Omental fat pad (tissue), 4 donors: ENCODE measurements around the gene NCOA1. TPM values are rescaled to one million over a fixed set of nuclear protein-coding genes. Genes with fewer than 3 reads are reported as not detected.
"Not testable (repeated sequence)": the region's sequence is repeated elsewhere in the genome, so short reads cannot be mapped to it uniquely, and the experiment has no call there.

ENCODE experiments used
- ATAC-seq: fragments of 150-250 bp; one replicate; pipeline ENCODE4 v1.9.1; 2016; ENCODE audit warnings: mild to moderate bottlenecking, moderate library complexity; ENCODE audit not compliant: low FRiP score
- DNase-seq: peaks from one replicate; pipeline ENCODE4 v3.0.0-alpha.2; 2019; ENCODE audit warnings: low spot score
- CTCF ChIP-seq, 3 donors: fragments of 450-650 bp; IDR thresholded peaks; one replicate each; pipeline ENCODE4 v1.5.1; 2016 to 2017; ENCODE audit warnings: antibody characterized with exemption in 3 of 3, mild to moderate bottlenecking in 3 of 3, moderate library complexity in 2 of 3
- total RNA-seq, 4 donors: library from RNA; depleted of rRNA; stranded (reverse); fragments of >200 nt; gene quantifications; one replicate each; pipeline ENCODE4 v1.1.0, GENCODE V29; 2016

The NCOA1 gene
- total RNA-seq, 4 donors from 2014 or later: 46.8 to 80.1 (median 50.1) TPM

GRCh38 chr2:24546669-24547068 lies 55.6 kb downstream of the NCOA1 start:
- TF ChIP-seq CTCF (IDR thresholded peaks at IDR 0.05): no peak
- no peak for DNase-seq
- no peak for ATAC-seq

GRCh38 chr2:24548058-24548457 lies 57.0 kb downstream of the NCOA1 start:
- no peak for TF ChIP-seq CTCF (IDR thresholded peaks at IDR 0.05)
- ATAC-seq (no peak), DNase-seq (no peak)

GRCh38 chr2:24550301-24550700 lies 59.2 kb downstream of the NCOA1 start:
- not testable (repeated sequence) for DNase-seq, ATAC-seq

GRCh38 chr2:24551016-24551415 lies 60.0 kb downstream of the NCOA1 start:
- no peak for DNase-seq
- ATAC-seq: no peak
- TF ChIP-seq CTCF (IDR thresholded peaks at IDR 0.05): no peak

GRCh38 chr2:24552836-24553235 lies 61.8 kb downstream of the NCOA1 start:
- ATAC-seq (no peak), DNase-seq (no peak)
- no peak for TF ChIP-seq CTCF (IDR thresholded peaks at IDR 0.05)

GRCh38 chr2:24558781-24559472 lies 67.9 kb downstream of the NCOA1 start:
- TF ChIP-seq CTCF (IDR thresholded peaks at IDR 0.05): no peak
- ATAC-seq: no peak
- no peak for DNase-seq

- no peak for TF ChIP-seq CTCF (IDR thresholded peaks at IDR 0.05)
- DNase-seq (no peak), ATAC-seq (no peak)
These were observed 68.5 kb downstream of the NCOA1 start for GRCh38 chr2:24559473-24560113.
